B cell (primary cell): ENCODE results near the gene SLC15A3. TPM values are rescaled to one million over a fixed set of nuclear protein-coding genes. Genes with fewer than 3 reads are reported as not detected.

ENCODE experiments used
- ATAC-seq: fragments of 200-7000 bp; cut with Tn5 transposase; one replicate; pipeline ENCODE4 v1.10.0; 2021; ENCODE audit warnings: low read depth, mild to moderate bottlenecking, moderate number of reproducible peaks, moderate library complexity
- CTCF ChIA-PET: fragments of 350-600 bp; sonication (Branson Sonifier 250); formaldehyde crosslinking; loops from one replicate; lab custom pipeline; 2021; ENCODE audit warnings: antibody characterized with exemption, inconsistent platforms; lab: Charles Lee
- POLR2A ChIA-PET: fragments of 350-600 bp; sonication (Branson Sonifier 250); formaldehyde crosslinking; loops from one replicate; lab custom pipeline; 2021; ENCODE audit warnings: antibody characterized with exemption; lab: Charles Lee
- DNase-seq: peaks from one replicate; pipeline ENCODE4 v3.0.0; 2013
- H2AFZ ChIP-seq: 2 replicates; pipeline ENCODE4 v1.6.1; 2012; ENCODE audit warnings: mild to moderate bottlenecking, low read depth, low read length; ENCODE audit not compliant: insufficient read depth, poor library complexity, severe bottlenecking
- H3K27ac ChIP-seq, 2 donors: 1 replicate in 1 of 2; 2 replicates in 1 of 2; pipeline ENCODE4 v1.5.1; 2012 to 2013; ENCODE audit warnings: low read length in 2 of 2, mild to moderate bottlenecking in 2 of 2, moderate library complexity in 1 of 2
- H3K27me3 ChIP-seq, 4 experiments: fragments of 200-600 bp in 1 of 4; sonication (generic) in 1 of 4; replicated peaks in 1 of 4; 1 replicate in 2 of 4; 2 replicates in 2 of 4; pipeline versions ENCODE4 v1.6.1 to v1.7.0; 2013 to 2016; ENCODE audit warnings: low read length in 3 of 4, mild to moderate bottlenecking in 2 of 4, mixed read lengths in 1 of 4, moderate library complexity in 1 of 4; ENCODE audit not compliant: insufficient read depth in 4 of 4, control insufficient read depth in 3 of 4; ENCODE audit errors: control extremely low read depth in 1 of 4
- H3K36me3 ChIP-seq, 2 experiments: replicated peaks in 1 of 2; 1 replicate in 1 of 2; 2 replicates in 1 of 2; pipeline versions ENCODE4 v1.6.1 to v1.7.1; 2013; ENCODE audit warnings: low read length in 1 of 2; ENCODE audit not compliant: insufficient read depth in 2 of 2, control insufficient read depth in 1 of 2; ENCODE audit errors: control extremely low read depth in 1 of 2, extremely low read depth in 1 of 2
- H3K4me1 ChIP-seq, 2 donors: fragments of 200-600 bp in 1 of 2; sonication (generic) in 1 of 2; 1 replicate in 1 of 2; 2 replicates in 1 of 2; pipeline versions ENCODE4 v1.5.1 to v1.6.1; 2013 to 2017; ENCODE audit warnings: low read length in 2 of 2; ENCODE audit not compliant: control insufficient read depth in 2 of 2, insufficient read depth in 2 of 2
- H3K4me2 ChIP-seq: replicated peaks from 2 replicates; pipeline ENCODE3; 2012; ENCODE audit warnings: mild to moderate bottlenecking, low read depth, low read length; ENCODE audit not compliant: poor library complexity, severe bottlenecking
- H3K4me3 ChIP-seq, 5 experiments: fragments of 200-600 bp in 1 of 5; sonication (generic) in 1 of 5; 1 replicate in 3 of 5; 2 replicates in 2 of 5; pipeline versions ENCODE4 v1.5.1 to v1.7.0; 2011 to 2016; ENCODE audit warnings: low read length in 4 of 5, mild to moderate bottlenecking in 4 of 5, low read depth in 2 of 5, control low read depth in 1 of 5, moderate library complexity in 1 of 5; ENCODE audit not compliant: insufficient read depth in 1 of 5; ENCODE audit errors: control extremely low read depth in 1 of 5, extremely low read depth in 1 of 5
- H3K79me2 ChIP-seq: fragments of 200-600 bp; sonication (generic); one replicate; pipeline ENCODE4 v1.6.0; 2016; ENCODE audit warnings: low read length; ENCODE audit not compliant: control insufficient read depth, insufficient read depth
- H3K9ac ChIP-seq: fragments of 200-600 bp; sonication (generic); 2 replicates; pipeline ENCODE4 v1.6.1; 2017; ENCODE audit warnings: mild to moderate bottlenecking, low read length, moderate library complexity
- H3K9me3 ChIP-seq, 3 donors: one replicate each; pipeline versions ENCODE4 v1.6.1 to v1.7.1; 2013; ENCODE audit warnings: low read length in 2 of 3; ENCODE audit not compliant: control insufficient read depth in 2 of 3, insufficient read depth in 1 of 3; ENCODE audit errors: control extremely low read depth in 1 of 3
- H4K20me1 ChIP-seq: 2 replicates; pipeline ENCODE4 v1.6.0; 2012; ENCODE audit warnings: mild to moderate bottlenecking, low read length; ENCODE audit not compliant: insufficient read depth, control insufficient read depth, poor library complexity, severe bottlenecking
- H3K27ac Mint-ChIP-seq: one replicate; pipeline ENCODE4 v1.8.0; 2021; ENCODE audit warnings: mixed read lengths
- H3K27me3 Mint-ChIP-seq: one replicate; pipeline ENCODE4 v1.8.0; 2021; ENCODE audit warnings: mixed read lengths
- H3K4me1 Mint-ChIP-seq: one replicate; pipeline ENCODE4 v1.8.0; 2021; ENCODE audit warnings: mixed read lengths
- H3K4me3 Mint-ChIP-seq: one replicate; pipeline ENCODE4 v1.8.0; 2021; ENCODE audit warnings: mixed read lengths
- H3K9me3 Mint-ChIP-seq: one replicate; pipeline ENCODE4 v1.8.0; 2022; ENCODE audit warnings: mixed read lengths; ENCODE audit not compliant: insufficient read depth
- CTCF ChIP-seq: fragments of 200-600 bp; IDR thresholded peaks from one replicate; pipeline ENCODE4 v1.8.0; 2022; ENCODE audit warnings: antibody characterized with exemption, mild to moderate bottlenecking
- EZH2 ChIP-seq: IDR thresholded peaks from 2 replicates; pipeline ENCODE4 v1.6.1; 2012; ENCODE audit warnings: borderline replicate concordance, low read depth, mild to moderate bottlenecking, moderate library complexity, low read length; ENCODE audit not compliant: insufficient read depth, poor library complexity, severe bottlenecking
- WGBS: methylation state at CpG from one replicate; pipeline ENCODE4 v1.1.5; 2013; ENCODE audit warnings: missing lambda C conversion rate; ENCODE audit not compliant: insufficient coverage; 5-methylcytosine and 5-hydroxymethylcytosine counted together
- intact Hi-C: fragments of 100-400 bp; cut with micrococcal nuclease; formaldehyde crosslinking; loops from one replicate; pipeline ENCODE4 v1.10.0; 2022
- polyA plus RNA-seq: library from polyadenylated mRNA; depleted of rRNA; stranded (reverse); fragments of >200 nt; gene quantifications from 2 replicates; pipeline ENCODE4 v1.2.3, GENCODE V29; 2012
- total RNA-seq, 2 donors: library from RNA; stranded (reverse); fragments of 120-200 nt in 1 of 2; gene quantifications; 1 replicate in 1 of 2; 2 replicates in 1 of 2; pipeline versions ENCODE4 v1.2.3 to v1.2.4, GENCODE V29; 2013 to 2022

Gene SLC15A3
- total and polyA plus RNA-seq, 2 donors (not counting 1 experiment from before 2014, with no cell fraction given): 61.5 to 91.4 TPM

GRCh38 chr11:60932605-60933356 is 19.2 kb downstream of the SLC15A3 start:
- CTCF ChIA-PET: interaction anchor here (0.5 to 5.7 kb wide), 7 partner anchors 13 to 466 kb away, joined by 3 to 55 read pairs (median 10); partner anchors contain the start of gene TMEM109
- ATAC-seq: peak; percentile 52
- Histone ChIP-seq H2AFZ (no peak overlapping the region), H3K27ac (peak overlapping the region; percentile 72 to 90), H4K20me1 (no peaks in the 10 kb centered on the region), H3K4me1 (peaks cover 26 to 44% of the 10 kb centered on the region in 2 donors), H3K4me3 (peak overlapping the region in 1 of 5 experiments; percentile 56), H3K9ac (no peak overlapping the region), H3K27me3 (no peaks in the 10 kb centered on the region), H3K36me3 (peaks cover 0 to 4% of the 10 kb centered on the region in 2 experiments), H3K79me2 (no peaks in the 10 kb centered on the region), H3K4me2 (peak overlapping the region; percentile 75), H3K9me3 (no peaks in the 10 kb centered on the region)
- no peaks in the 10 kb centered on the region for H3K9me3 Mint-ChIP-seq
- H3K27me3 Mint-ChIP-seq: no peaks in the 10 kb centered on the region
- intact Hi-C loops: loop anchor here (1.0 kb wide), 4 partner anchors 17 to 229 kb away; partner anchors contain the start of genes SLC15A3 and VPS37C
- 100% methylated on average over 2 of the region's 5 CpGs for WGBS
- H3K27ac Mint-ChIP-seq: peak overlapping the region; percentile 91
- H3K4me3 Mint-ChIP-seq: peak overlapping the region; percentile 74
- H3K4me1 Mint-ChIP-seq: peaks cover 46% of the 10 kb centered on the region
- POLR2A ChIA-PET: interaction anchor here (0.6 to 11.4 kb wide), 5 partner anchors 7 to 20 kb away, joined by 3 to 96 read pairs (median 4); partner anchors contain the start of genes SLC15A3 and TMEM109
- DNase-seq: peak; percentile 80
- TF ChIP-seq EZH2 (no peak), CTCF (no peak)
